Choroid plexus epithelial cell (primary cell): Measurements from ENCODE around the gene MICALL2.

ENCODE experiments used
- DNase-seq: peaks from one replicate; pipeline ENCODE4 v3.0.0-alpha.2; 2010; ENCODE audit warnings: low read depth
- H3K4me3 ChIP-seq: 2 replicates; pipeline ENCODE4 v1.5.1; 2011; ENCODE audit warnings: low read depth, mild to moderate bottlenecking, control low read depth, low read length, moderate library complexity
- CTCF ChIP-seq: conservative IDR thresholded peaks from 2 replicates; pipeline ENCODE4 v1.5.1; 2011; ENCODE audit warnings: low read depth, mild to moderate bottlenecking, control low read depth, inconsistent platforms, low read length, moderate library complexity

The MICALL2 gene

GRCh38 chr7:1442355-1443124, 16.7 kb downstream of the MICALL2 start:
- TF ChIP-seq CTCF = no peak
- no peak overlapping the region for H3K4me3 ChIP-seq
- no peak for DNase-seq

- no peak overlapping the region for H3K4me3 ChIP-seq
- no peak for TF ChIP-seq CTCF
- no peak for DNase-seq
Measured at GRCh38 chr7:1441615-1442354, 17.5 kb downstream of the MICALL2 start.

- no peak for DNase-seq
- H3K4me3 ChIP-seq = no peak overlapping the region
- TF ChIP-seq CTCF = no peak
Measured at GRCh38 chr7:1440620-1441019, 18.6 kb downstream of the MICALL2 start.

GRCh38 chr7:1439373-1440363, 19.6 kb downstream of the MICALL2 start:
- no peak for DNase-seq
- TF ChIP-seq CTCF = peak; percentile 34
- H3K4me3 ChIP-seq = no peak overlapping the region

- H3K4me3 ChIP-seq = no peak overlapping the region
- TF ChIP-seq CTCF = no peak
- no peak for DNase-seq
Measured at GRCh38 chr7:1438821-1439220, 20.4 kb downstream of the MICALL2 start.

- H3K4me3 ChIP-seq = no peak overlapping the region
- DNase-seq = no peak
- no peak for TF ChIP-seq CTCF
Measured at GRCh38 chr7:1438208-1438607, 21.1 kb downstream of the MICALL2 start.
